ENCODE data around the gene PRKD1.

Gene PRKD1

GRCh38 chr14:29580763-29581162 is 346.9 kb downstream of the PRKD1 start:
- DNase-seq, result no peak

GRCh38 chr14:29579838-29580237 is 347.8 kb downstream of the PRKD1 start:
- DNase-seq, result no peak

- DNase-seq, result no peak
These were observed 350.7 kb downstream of the PRKD1 start for GRCh38 chr14:29576927-29577326.

- DNase-seq, result no peak
These were observed 358.5 kb downstream of the PRKD1 start for GRCh38 chr14:29569194-29569593.

- no peak for DNase-seq
These were observed 361.5 kb downstream of the PRKD1 start for GRCh38 chr14:29566194-29566593.

- DNase-seq, result no peak
These were observed 369.1 kb downstream of the PRKD1 start for GRCh38 chr14:29558516-29558915.

- DNase-seq, result no peak
These were observed 373.3 kb downstream of the PRKD1 start for GRCh38 chr14:29554335-29554734.

- no peak for DNase-seq
These were observed 374.2 kb downstream of the PRKD1 start for GRCh38 chr14:29553427-29553826.

GRCh38 chr14:29548948-29549370 is 378.7 kb downstream of the PRKD1 start:
- peak; percentile 76 for DNase-seq

GRCh38 chr14:29545714-29546113 is 381.9 kb downstream of the PRKD1 start:
- no peak for DNase-seq

- DNase-seq, result peak; percentile 44
These were observed 390.6 kb downstream of the PRKD1 start for GRCh38 chr14:29536886-29537511.

GRCh38 chr14:29529418-29529817 is 398.2 kb downstream of the PRKD1 start:
- peak; percentile 52 for DNase-seq

GRCh38 chr14:29528889-29529288 is 398.8 kb downstream of the PRKD1 start:
- peak; percentile 70 for DNase-seq

- no peak for DNase-seq
These were observed 400.4 kb downstream of the PRKD1 start for GRCh38 chr14:29527286-29527685.

All from eye (tissue), 1 donor.